Neural cell (in vitro differentiated cells): ENCODE measurements around the gene EP400. TPM values are rescaled to one million over a fixed set of nuclear protein-coding genes. Genes with fewer than 3 reads are reported as not detected.

Experiments used
- H2AFZ ChIP-seq: fragments of 200-600, 300-800 bp; sonication (generic), shearing (Covaris generic); 2 replicates; pipeline ENCODE4 v1.6.0; 2014; ENCODE audit warnings: low read depth, mild to moderate bottlenecking, antibody characterized with exemption, low read length, moderate library complexity
- H3F3A ChIP-seq: fragments of 200-600 bp; shearing (Covaris generic); 2 replicates; pipeline ENCODE4 v1.6.1; 2016; ENCODE audit warnings: mild to moderate bottlenecking, moderate library complexity, mixed read lengths, antibody characterized with exemption, low read length; ENCODE audit not compliant: insufficient read depth, poor library complexity, severe bottlenecking
- H3K27ac ChIP-seq: fragments of 200-600, 300-800 bp; sonication (generic), shearing (Covaris generic); 2 replicates; pipeline ENCODE4 v1.5.1; 2014; ENCODE audit warnings: mild to moderate bottlenecking, low read length, moderate library complexity
- H3K27me3 ChIP-seq: fragments of 300-800, 200-600 bp; sonication (generic), shearing (Covaris generic); 2 replicates; pipeline ENCODE4 v1.6.0; 2014; ENCODE audit warnings: mild to moderate bottlenecking, low read depth, low read length, moderate library complexity; ENCODE audit not compliant: insufficient read depth
- H3K36me3 ChIP-seq: fragments of 300-800, 200-600 bp; sonication (generic), shearing (Covaris generic); 2 replicates; pipeline ENCODE4 v1.5.1; 2014; ENCODE audit warnings: mild to moderate bottlenecking, antibody characterized with exemption, low read length, moderate library complexity; ENCODE audit not compliant: insufficient read depth
- H3K4me2 ChIP-seq: fragments of 300-800, 200-600 bp; sonication (generic), shearing (Covaris generic); 2 replicates; pipeline ENCODE4 v1.6.0; 2014; ENCODE audit warnings: mild to moderate bottlenecking, low read length
- H3K4me3 ChIP-seq: fragments of 300-800, 200-600 bp; sonication (generic), shearing (Covaris generic); 2 replicates; pipeline ENCODE4 v1.5.1; 2014; ENCODE audit warnings: mild to moderate bottlenecking, low read length, moderate library complexity
- H3K79me2 ChIP-seq: fragments of 200-600 bp; shearing (Covaris generic); replicated peaks from 2 replicates; pipeline ENCODE4 v1.6.0; 2014; ENCODE audit warnings: mild to moderate bottlenecking, low read length, moderate library complexity; ENCODE audit not compliant: insufficient read depth
- H3K9ac ChIP-seq: fragments of 300-800, 200-600 bp; sonication (generic), shearing (Covaris generic); 2 replicates; pipeline ENCODE4 v1.6.1; 2016; ENCODE audit warnings: mild to moderate bottlenecking, low read length, mixed read lengths
- H3K9me2 ChIP-seq: fragments of 200-600 bp; shearing (Covaris generic); 2 replicates; pipeline ENCODE4 v1.6.1; 2016; ENCODE audit warnings: mild to moderate bottlenecking, low read length, mixed read lengths; ENCODE audit not compliant: insufficient read depth
- H3K9me3 ChIP-seq: fragments of 200-600, 300-800 bp; sonication (generic), shearing (Covaris generic); 2 replicates; pipeline ENCODE4 v1.6.1; 2016; ENCODE audit warnings: mild to moderate bottlenecking, mixed run types, low read length, moderate library complexity, mixed read lengths
- H4K20me1 ChIP-seq: fragments of 200-600 bp; shearing (Covaris generic); 2 replicates; pipeline ENCODE4 v1.6.1; 2016; ENCODE audit warnings: mild to moderate bottlenecking, mixed run types; ENCODE audit not compliant: insufficient read depth
- EP300 ChIP-seq: fragments of 450-650 bp; conservative IDR thresholded peaks from 2 replicates; pipeline ENCODE4 v1.6.1; 2014; ENCODE audit warnings: antibody characterized with exemption, mild to moderate bottlenecking, moderate library complexity; ENCODE audit not compliant: poor library complexity, severe bottlenecking
- EZH2 ChIP-seq: fragments of 200-600, 300-800 bp; shearing (Covaris generic), sonication (generic); IDR thresholded peaks from 2 replicates; pipeline ENCODE4 v1.6.1; 2014; ENCODE audit warnings: antibody characterized with exemption, low read length, borderline replicate concordance, mild to moderate bottlenecking; ENCODE audit not compliant: insufficient read depth, poor library complexity, severe bottlenecking
- MXI1 ChIP-seq: fragments of 450-650 bp; conservative IDR thresholded peaks from 2 replicates; pipeline ENCODE4 v1.6.1; 2014; ENCODE audit warnings: antibody characterized with exemption, mild to moderate bottlenecking; ENCODE audit not compliant: poor library complexity, severe bottlenecking
- POLR2AphosphoS5 ChIP-seq: IDR thresholded peaks from 2 replicates; pipeline ENCODE4 v1.6.1; 2012
- RAD21 ChIP-seq: fragments of 450-650 bp; conservative IDR thresholded peaks from 2 replicates; pipeline ENCODE4 v1.6.1; 2014; ENCODE audit warnings: antibody characterized with exemption, mild to moderate bottlenecking, moderate library complexity
- SMC3 ChIP-seq: fragments of 450-650 bp; conservative IDR thresholded peaks from 2 replicates; pipeline ENCODE4 v1.6.1; 2014; ENCODE audit warnings: antibody characterized with exemption, mild to moderate bottlenecking, moderate library complexity; ENCODE audit not compliant: poor library complexity
- TAF1 ChIP-seq: IDR thresholded peaks from 2 replicates; pipeline ENCODE4 v1.6.1; 2012; ENCODE audit warnings: low read depth
- polyA plus RNA-seq: library from polyadenylated mRNA; depleted of rRNA; stranded (reverse); fragments of >200 nt; gene quantifications from 2 replicates; pipeline ENCODE4 v1.2.3, GENCODE V29; 2014
- TF ChIP-seq, protein P1 (sequence below): IDR thresholded peaks from 2 replicates; pipeline ENCODE4 v1.6.1; 2012; ENCODE audit warnings: borderline replicate concordance
- TF ChIP-seq, protein P2 (sequence below): fragments of 450-650 bp; IDR thresholded peaks from 2 replicates; pipeline ENCODE4 v1.5.1; 2014; ENCODE audit warnings: antibody characterized with exemption, mild to moderate bottlenecking, moderate library complexity; ENCODE audit not compliant: poor library complexity, severe bottlenecking

The EP400 gene
- polyA plus RNA-seq, 1 donor from 2014 or later: 19.4 TPM

DNA sequence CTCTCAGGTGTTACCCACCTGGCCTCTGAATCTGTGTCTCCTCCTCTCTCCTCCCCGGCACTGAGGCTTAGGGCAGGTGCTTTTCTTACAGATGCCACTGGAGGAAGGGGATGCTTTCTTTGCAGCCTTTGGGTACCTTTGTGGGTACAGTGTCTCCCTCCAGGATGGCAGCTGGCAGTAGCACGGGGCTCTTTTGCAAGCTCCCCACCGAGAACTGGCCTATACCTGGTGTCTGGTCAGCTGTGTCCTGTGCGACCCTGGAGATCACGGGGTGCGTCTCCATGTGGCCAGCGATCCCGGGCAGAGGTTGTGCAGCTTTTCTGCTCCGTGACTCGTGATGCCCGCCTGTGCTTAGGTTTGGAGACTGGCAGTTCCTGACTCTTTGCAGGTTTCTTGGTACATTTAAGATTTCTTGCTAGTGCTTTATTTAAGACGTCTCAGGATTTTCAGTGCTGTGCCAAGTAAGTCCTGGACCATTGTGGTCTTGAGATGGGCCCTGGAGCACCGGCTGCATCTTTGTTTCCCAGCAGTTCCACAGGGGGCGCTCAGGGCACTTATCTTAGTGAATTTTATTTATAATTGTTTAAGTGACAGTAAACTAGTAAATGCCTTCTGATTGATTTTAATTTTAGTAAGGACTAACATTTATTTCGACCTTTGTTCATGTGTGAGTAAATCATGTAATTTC lies 125.4 kb downstream of the EP400 start:
- no peaks in the 10 kb centered on the region for H3K27me3 ChIP-seq
- no peaks in the 10 kb centered on the region for H3F3A ChIP-seq
- TF ChIP-seq SMC3: no peak
- no peak for TF ChIP-seq POLR2AphosphoS5
- TF ChIP-seq, protein P1, sequence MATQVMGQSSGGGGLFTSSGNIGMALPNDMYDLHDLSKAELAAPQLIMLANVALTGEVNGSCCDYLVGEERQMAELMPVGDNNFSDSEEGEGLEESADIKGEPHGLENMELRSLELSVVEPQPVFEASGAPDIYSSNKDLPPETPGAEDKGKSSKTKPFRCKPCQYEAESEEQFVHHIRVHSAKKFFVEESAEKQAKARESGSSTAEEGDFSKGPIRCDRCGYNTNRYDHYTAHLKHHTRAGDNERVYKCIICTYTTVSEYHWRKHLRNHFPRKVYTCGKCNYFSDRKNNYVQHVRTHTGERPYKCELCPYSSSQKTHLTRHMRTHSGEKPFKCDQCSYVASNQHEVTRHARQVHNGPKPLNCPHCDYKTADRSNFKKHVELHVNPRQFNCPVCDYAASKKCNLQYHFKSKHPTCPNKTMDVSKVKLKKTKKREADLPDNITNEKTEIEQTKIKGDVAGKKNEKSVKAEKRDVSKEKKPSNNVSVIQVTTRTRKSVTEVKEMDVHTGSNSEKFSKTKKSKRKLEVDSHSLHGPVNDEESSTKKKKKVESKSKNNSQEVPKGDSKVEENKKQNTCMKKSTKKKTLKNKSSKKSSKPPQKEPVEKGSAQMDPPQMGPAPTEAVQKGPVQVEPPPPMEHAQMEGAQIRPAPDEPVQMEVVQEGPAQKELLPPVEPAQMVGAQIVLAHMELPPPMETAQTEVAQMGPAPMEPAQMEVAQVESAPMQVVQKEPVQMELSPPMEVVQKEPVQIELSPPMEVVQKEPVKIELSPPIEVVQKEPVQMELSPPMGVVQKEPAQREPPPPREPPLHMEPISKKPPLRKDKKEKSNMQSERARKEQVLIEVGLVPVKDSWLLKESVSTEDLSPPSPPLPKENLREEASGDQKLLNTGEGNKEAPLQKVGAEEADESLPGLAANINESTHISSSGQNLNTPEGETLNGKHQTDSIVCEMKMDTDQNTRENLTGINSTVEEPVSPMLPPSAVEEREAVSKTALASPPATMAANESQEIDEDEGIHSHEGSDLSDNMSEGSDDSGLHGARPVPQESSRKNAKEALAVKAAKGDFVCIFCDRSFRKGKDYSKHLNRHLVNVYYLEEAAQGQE: no peak
- TF ChIP-seq, protein P2, sequence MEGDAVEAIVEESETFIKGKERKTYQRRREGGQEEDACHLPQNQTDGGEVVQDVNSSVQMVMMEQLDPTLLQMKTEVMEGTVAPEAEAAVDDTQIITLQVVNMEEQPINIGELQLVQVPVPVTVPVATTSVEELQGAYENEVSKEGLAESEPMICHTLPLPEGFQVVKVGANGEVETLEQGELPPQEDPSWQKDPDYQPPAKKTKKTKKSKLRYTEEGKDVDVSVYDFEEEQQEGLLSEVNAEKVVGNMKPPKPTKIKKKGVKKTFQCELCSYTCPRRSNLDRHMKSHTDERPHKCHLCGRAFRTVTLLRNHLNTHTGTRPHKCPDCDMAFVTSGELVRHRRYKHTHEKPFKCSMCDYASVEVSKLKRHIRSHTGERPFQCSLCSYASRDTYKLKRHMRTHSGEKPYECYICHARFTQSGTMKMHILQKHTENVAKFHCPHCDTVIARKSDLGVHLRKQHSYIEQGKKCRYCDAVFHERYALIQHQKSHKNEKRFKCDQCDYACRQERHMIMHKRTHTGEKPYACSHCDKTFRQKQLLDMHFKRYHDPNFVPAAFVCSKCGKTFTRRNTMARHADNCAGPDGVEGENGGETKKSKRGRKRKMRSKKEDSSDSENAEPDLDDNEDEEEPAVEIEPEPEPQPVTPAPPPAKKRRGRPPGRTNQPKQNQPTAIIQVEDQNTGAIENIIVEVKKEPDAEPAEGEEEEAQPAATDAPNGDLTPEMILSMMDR: no peak
- no peak for TF ChIP-seq MXI1
- TF ChIP-seq EZH2: no peak
- no peak overlapping the region for H3K4me3 ChIP-seq
- H3K9me2 ChIP-seq: no peaks in the 10 kb centered on the region
- H2AFZ ChIP-seq: no peak overlapping the region
- H3K4me2 ChIP-seq: no peak overlapping the region
- H3K79me2 ChIP-seq: no peaks in the 10 kb centered on the region
- peaks cover 12% of the 10 kb centered on the region for H3K36me3 ChIP-seq
- no peaks in the 10 kb centered on the region for H4K20me1 ChIP-seq
- H3K9ac ChIP-seq: no peak overlapping the region
- H3K27ac ChIP-seq: no peak overlapping the region
- no peaks in the 10 kb centered on the region for H3K9me3 ChIP-seq

DNA sequence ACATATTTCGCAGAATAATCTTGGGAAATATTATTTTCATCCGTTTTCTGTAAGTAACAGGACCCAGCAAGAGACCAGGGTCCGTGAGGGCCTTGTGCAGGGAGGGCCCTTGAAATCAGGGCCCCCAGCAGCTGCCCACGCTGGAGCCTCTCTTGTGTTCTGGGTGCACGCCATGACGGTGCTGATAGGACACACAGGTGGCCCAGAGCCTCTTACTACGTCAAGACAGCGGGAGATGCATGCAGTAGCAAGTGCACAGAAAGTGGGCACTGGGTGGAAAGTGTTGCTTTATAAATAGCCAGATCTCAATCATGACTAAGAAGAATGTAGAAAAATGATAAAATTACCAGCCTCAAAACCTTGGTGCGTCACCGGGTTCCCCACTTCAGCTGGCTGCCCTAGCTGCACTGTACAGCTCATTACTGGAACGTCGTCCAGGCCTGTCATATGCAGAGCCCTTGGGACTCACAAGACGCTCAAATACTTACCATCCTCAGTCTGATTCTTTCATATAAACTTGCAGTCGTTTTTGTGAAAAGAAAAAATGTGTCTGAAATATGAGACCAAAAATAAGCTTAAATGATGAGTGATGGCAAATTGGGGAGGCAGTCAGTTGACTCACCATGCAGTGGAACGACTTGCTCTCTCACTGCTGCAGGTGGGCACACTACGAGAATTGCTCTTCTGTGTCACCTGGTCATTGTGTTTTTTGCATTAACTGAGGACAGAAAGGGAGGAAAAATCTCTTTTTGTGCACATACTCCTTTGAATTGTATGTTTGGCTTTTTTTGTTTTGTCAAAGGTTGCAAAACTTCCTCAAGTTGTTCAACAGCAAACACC lies 126.2 kb downstream of the EP400 start:
- H3K4me2 ChIP-seq: no peak overlapping the region
- H3K9me3 ChIP-seq: no peaks in the 10 kb centered on the region
- H3K79me2 ChIP-seq: no peaks in the 10 kb centered on the region
- H2AFZ ChIP-seq: no peak overlapping the region
- no peak for TF ChIP-seq SMC3
- TF ChIP-seq EZH2: no peak
- TF ChIP-seq, protein P2: no peak
- TF ChIP-seq RAD21: no peak
- no peak for TF ChIP-seq EP300
- no peak for TF ChIP-seq TAF1
- no peak for TF ChIP-seq POLR2AphosphoS5
- TF ChIP-seq, protein P1: no peak
- no peaks in the 10 kb centered on the region for H3K27me3 ChIP-seq
- no peak overlapping the region for H3K4me3 ChIP-seq
- no peak overlapping the region for H3K9ac ChIP-seq
- no peaks in the 10 kb centered on the region for H3K9me2 ChIP-seq
- peaks cover 12% of the 10 kb centered on the region for H3K36me3 ChIP-seq
- H3F3A ChIP-seq: no peaks in the 10 kb centered on the region
- no peak overlapping the region for H3K27ac ChIP-seq
- H4K20me1 ChIP-seq: no peaks in the 10 kb centered on the region
